OCI-LY1 (cell line): Measurements from ENCODE around the gene STK4.

Source experiments
- H2AFZ ChIP-seq: fragments of 200-600 bp; sonication (generic), shearing (Covaris generic); 2 replicates; pipeline ENCODE4 v1.6.0; 2014; ENCODE audit warnings: antibody characterized with exemption, mild to moderate bottlenecking, low read length
- H3F3A ChIP-seq: fragments of 200-600 bp; sonication (generic), shearing (Covaris generic); 2 replicates; pipeline ENCODE4 v1.6.0; 2014; ENCODE audit warnings: mild to moderate bottlenecking, antibody characterized with exemption, low read length, moderate library complexity; ENCODE audit not compliant: insufficient read depth
- H3K27ac ChIP-seq: fragments of 200-600 bp; sonication (generic); 2 replicates; pipeline ENCODE4 v1.5.1; 2014; ENCODE audit warnings: low read length, mixed run types, mild to moderate bottlenecking, low read depth; ENCODE audit not compliant: poor library complexity, severe bottlenecking
- H3K27me3 ChIP-seq: fragments of 200-600 bp; sonication (generic); 2 replicates; pipeline ENCODE4 v1.6.0; 2014; ENCODE audit warnings: antibody characterized with exemption, mild to moderate bottlenecking, low read length, moderate library complexity; ENCODE audit not compliant: insufficient read depth
- H3K36me3 ChIP-seq: fragments of 200-600 bp; sonication (generic); 2 replicates; pipeline ENCODE4 v1.6.1; 2014; ENCODE audit warnings: mild to moderate bottlenecking, antibody characterized with exemption, low read length, moderate library complexity, mixed read lengths; ENCODE audit not compliant: insufficient read depth
- H3K4me1 ChIP-seq: fragments of 200-600 bp; sonication (generic); 2 replicates; pipeline ENCODE4 v1.5.1; 2014; ENCODE audit warnings: mild to moderate bottlenecking, low read length, moderate library complexity; ENCODE audit not compliant: insufficient read depth, severe bottlenecking
- H3K4me2 ChIP-seq: fragments of 200-600 bp; sonication (generic), shearing (Covaris generic); 2 replicates; pipeline ENCODE4 v1.6.1; 2014; ENCODE audit warnings: low read length
- H3K4me3 ChIP-seq: fragments of 200-600 bp; sonication (generic); 2 replicates; pipeline ENCODE4 v1.5.1; 2014; ENCODE audit warnings: low read length, low read depth, mild to moderate bottlenecking, mixed read lengths; ENCODE audit not compliant: poor library complexity, severe bottlenecking
- H3K79me2 ChIP-seq: fragments of 200-600 bp; shearing (Covaris generic); 2 replicates; pipeline ENCODE4 v1.6.1; 2016; ENCODE audit warnings: mixed run types, low read length, mixed read lengths; ENCODE audit not compliant: insufficient read depth
- H3K9ac ChIP-seq: fragments of 200-600 bp; sonication (generic), shearing (Covaris generic); 2 replicates; pipeline ENCODE4 v1.6.1; 2014; ENCODE audit warnings: mild to moderate bottlenecking, low read length, mixed read lengths
- H3K9me2 ChIP-seq: fragments of 200-600 bp; sonication (generic), shearing (Covaris generic); 2 replicates; pipeline ENCODE4 v1.6.1; 2014; ENCODE audit warnings: low read depth, mild to moderate bottlenecking, low read length, mixed read lengths
- H3K9me3 ChIP-seq: fragments of 200-600 bp; shearing (Covaris generic); 2 replicates; pipeline ENCODE4 v1.6.1; 2014; ENCODE audit warnings: low read length, mixed read lengths
- H4K20me1 ChIP-seq: fragments of 200-600 bp; sonication (generic), shearing (Covaris generic); 2 replicates; pipeline ENCODE4 v1.6.0; 2016; ENCODE audit warnings: mild to moderate bottlenecking, low read length; ENCODE audit not compliant: insufficient read depth
- EZH2 ChIP-seq: fragments of 200-600 bp; sonication (generic), shearing (Covaris generic); IDR thresholded peaks from 2 replicates; pipeline ENCODE4 v1.8.0; 2017; ENCODE audit warnings: borderline replicate concordance, mixed run types, mild to moderate bottlenecking, antibody characterized with exemption, low read length, moderate library complexity, mixed read lengths
- TF ChIP-seq, protein P1 (sequence below): fragments of 200-600 bp; sonication (generic), shearing (Covaris generic); IDR thresholded peaks from 2 replicates; pipeline ENCODE4 v1.5.1; 2017; ENCODE audit warnings: mild to moderate bottlenecking, antibody characterized with exemption, low read length, moderate library complexity, mixed read lengths

Gene STK4

GRCh38 chr20:44966030-44966961, at the start of gene STK4:
Gene STK4 (plus strand): TSS chr20:44966512. CDS start chr20:44966569, 57 bp downstream.
- H3K27ac ChIP-seq: peak within 1 kb of the TSS; percentile 90
- no peaks in the 10 kb centered on the region for H3K27me3 ChIP-seq
- H3K36me3 ChIP-seq: no peaks in the 10 kb centered on the region
- H2AFZ ChIP-seq: no peak within 1 kb of the TSS
- no peaks in the 10 kb centered on the region for H3F3A ChIP-seq
- H3K9me2 ChIP-seq: no peaks in the 10 kb centered on the region
- peaks cover 47% of the 10 kb centered on the region for H3K79me2 ChIP-seq
- TF ChIP-seq, protein P1, sequence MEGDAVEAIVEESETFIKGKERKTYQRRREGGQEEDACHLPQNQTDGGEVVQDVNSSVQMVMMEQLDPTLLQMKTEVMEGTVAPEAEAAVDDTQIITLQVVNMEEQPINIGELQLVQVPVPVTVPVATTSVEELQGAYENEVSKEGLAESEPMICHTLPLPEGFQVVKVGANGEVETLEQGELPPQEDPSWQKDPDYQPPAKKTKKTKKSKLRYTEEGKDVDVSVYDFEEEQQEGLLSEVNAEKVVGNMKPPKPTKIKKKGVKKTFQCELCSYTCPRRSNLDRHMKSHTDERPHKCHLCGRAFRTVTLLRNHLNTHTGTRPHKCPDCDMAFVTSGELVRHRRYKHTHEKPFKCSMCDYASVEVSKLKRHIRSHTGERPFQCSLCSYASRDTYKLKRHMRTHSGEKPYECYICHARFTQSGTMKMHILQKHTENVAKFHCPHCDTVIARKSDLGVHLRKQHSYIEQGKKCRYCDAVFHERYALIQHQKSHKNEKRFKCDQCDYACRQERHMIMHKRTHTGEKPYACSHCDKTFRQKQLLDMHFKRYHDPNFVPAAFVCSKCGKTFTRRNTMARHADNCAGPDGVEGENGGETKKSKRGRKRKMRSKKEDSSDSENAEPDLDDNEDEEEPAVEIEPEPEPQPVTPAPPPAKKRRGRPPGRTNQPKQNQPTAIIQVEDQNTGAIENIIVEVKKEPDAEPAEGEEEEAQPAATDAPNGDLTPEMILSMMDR: peak; percentile 59
- TF ChIP-seq EZH2: no peak
- peak within 1 kb of the TSS; percentile 98 for H3K4me3 ChIP-seq
- H3K4me1 ChIP-seq: peaks cover 68% of the 10 kb centered on the region
- peak within 1 kb of the TSS; percentile 97 for H3K4me2 ChIP-seq
- no peaks in the 10 kb centered on the region for H3K9me3 ChIP-seq
- H4K20me1 ChIP-seq: no peaks in the 10 kb centered on the region
- peak within 1 kb of the TSS; percentile 97 for H3K9ac ChIP-seq

DNA sequence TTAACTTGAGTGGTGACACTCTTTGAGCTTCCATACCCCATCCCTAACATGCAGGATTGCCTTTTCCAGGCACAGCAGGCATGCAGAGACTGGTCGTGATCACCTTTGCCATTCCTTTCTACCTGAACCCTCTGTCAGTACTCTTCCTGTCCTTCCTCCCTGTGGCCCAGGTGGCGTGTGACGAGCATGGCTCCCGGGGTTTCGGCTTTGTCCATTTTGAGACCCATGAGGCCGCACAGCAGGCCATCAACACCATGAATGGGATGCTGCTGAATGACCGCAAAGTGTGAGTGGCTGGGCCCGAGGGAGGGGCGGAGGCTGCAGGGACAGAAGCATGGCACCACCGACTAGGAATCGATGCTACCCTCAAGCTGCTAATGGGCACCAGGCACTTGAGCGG, 49.7 kb upstream of the STK4 start:
- Histone ChIP-seq H3K27me3 (no peaks in the 10 kb centered on the region), H3K36me3 (peaks cover 52% of the 10 kb centered on the region), H2AFZ (no peak overlapping the region), H3K4me2 (no peak overlapping the region), H3K9me2 (no peaks in the 10 kb centered on the region), H3F3A (no peaks in the 10 kb centered on the region), H3K27ac (no peak overlapping the region), H3K4me3 (no peak overlapping the region), H3K9me3 (no peaks in the 10 kb centered on the region), H3K4me1 (peaks cover 2% of the 10 kb centered on the region), H4K20me1 (no peaks in the 10 kb centered on the region), H3K9ac (no peak overlapping the region), H3K79me2 (no peaks in the 10 kb centered on the region)
- no peak for TF ChIP-seq EZH2
- TF ChIP-seq, protein P1: no peak

- peaks cover 55% of the 10 kb centered on the region for H3K36me3 ChIP-seq
- H3K27ac ChIP-seq: no peak overlapping the region
- TF ChIP-seq EZH2: no peak
Observed at GRCh38 chr20:44917399-44917798, 48.9 kb upstream of the STK4 start.

More at GRCh38 chr20:44917399-44917798, 48.9 kb upstream of the STK4 start:
- H3K9ac ChIP-seq: no peak overlapping the region
- no peaks in the 10 kb centered on the region for H3K79me2 ChIP-seq
- no peaks in the 10 kb centered on the region for H3F3A ChIP-seq
- H3K27me3 ChIP-seq: no peaks in the 10 kb centered on the region
- H3K4me3 ChIP-seq: no peak overlapping the region
- no peaks in the 10 kb centered on the region for H3K4me1 ChIP-seq
- H3K9me3 ChIP-seq: no peaks in the 10 kb centered on the region
- H4K20me1 ChIP-seq: no peaks in the 10 kb centered on the region
- no peak overlapping the region for H3K4me2 ChIP-seq
- no peaks in the 10 kb centered on the region for H3K9me2 ChIP-seq
- no peak overlapping the region for H2AFZ ChIP-seq
